ENCODE results near the gene KCNH8. TPM values are rescaled to one million over a fixed set of nuclear protein-coding genes. Genes with fewer than 3 reads are reported as not detected.

The KCNH8 gene
- total RNA-seq, 1 donor, result not detected

- H3K27me3 ChIP-seq (ENCODE audit: insufficient read depth, low read length), result no peaks in the 10 kb centered on the region
- H3K27ac ChIP-seq (ENCODE audit: low read depth, low read length), result no peak overlapping the region
- DNase-seq (ENCODE audit: insufficient read length, low spot score, missing footprints), result no peak
- H2AFZ ChIP-seq (ENCODE audit: low read length), result no peak overlapping the region
- H3K4me3 ChIP-seq (ENCODE audit: insufficient read depth, low read length), result no peak overlapping the region
- peaks cover 5% of the 10 kb centered on the region for H3K9me3 ChIP-seq (ENCODE audit: low read depth, low read length)
- H3K36me3 ChIP-seq (ENCODE audit: insufficient read depth, low read length), result no peaks in the 10 kb centered on the region
- H3K4me2 ChIP-seq (ENCODE audit: insufficient read depth, low read length), result no peak overlapping the region
- no peaks in the 10 kb centered on the region for H3K4me1 ChIP-seq (ENCODE audit: insufficient read depth, low read length)
- H3K79me2 ChIP-seq (ENCODE audit: insufficient read depth, low read length), result no peaks in the 10 kb centered on the region
- TF ChIP-seq, protein P1, sequence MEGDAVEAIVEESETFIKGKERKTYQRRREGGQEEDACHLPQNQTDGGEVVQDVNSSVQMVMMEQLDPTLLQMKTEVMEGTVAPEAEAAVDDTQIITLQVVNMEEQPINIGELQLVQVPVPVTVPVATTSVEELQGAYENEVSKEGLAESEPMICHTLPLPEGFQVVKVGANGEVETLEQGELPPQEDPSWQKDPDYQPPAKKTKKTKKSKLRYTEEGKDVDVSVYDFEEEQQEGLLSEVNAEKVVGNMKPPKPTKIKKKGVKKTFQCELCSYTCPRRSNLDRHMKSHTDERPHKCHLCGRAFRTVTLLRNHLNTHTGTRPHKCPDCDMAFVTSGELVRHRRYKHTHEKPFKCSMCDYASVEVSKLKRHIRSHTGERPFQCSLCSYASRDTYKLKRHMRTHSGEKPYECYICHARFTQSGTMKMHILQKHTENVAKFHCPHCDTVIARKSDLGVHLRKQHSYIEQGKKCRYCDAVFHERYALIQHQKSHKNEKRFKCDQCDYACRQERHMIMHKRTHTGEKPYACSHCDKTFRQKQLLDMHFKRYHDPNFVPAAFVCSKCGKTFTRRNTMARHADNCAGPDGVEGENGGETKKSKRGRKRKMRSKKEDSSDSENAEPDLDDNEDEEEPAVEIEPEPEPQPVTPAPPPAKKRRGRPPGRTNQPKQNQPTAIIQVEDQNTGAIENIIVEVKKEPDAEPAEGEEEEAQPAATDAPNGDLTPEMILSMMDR (IDR thresholded peaks at IDR 0.05; ENCODE audit: extremely low read depth, low read depth, low read length), result no peak
- no peaks in the 10 kb centered on the region for H4K20me1 ChIP-seq (ENCODE audit: insufficient read depth, low read length)
Measured at GRCh38 chr3:19526071-19526470, 377.8 kb downstream of the KCNH8 start.

DNA sequence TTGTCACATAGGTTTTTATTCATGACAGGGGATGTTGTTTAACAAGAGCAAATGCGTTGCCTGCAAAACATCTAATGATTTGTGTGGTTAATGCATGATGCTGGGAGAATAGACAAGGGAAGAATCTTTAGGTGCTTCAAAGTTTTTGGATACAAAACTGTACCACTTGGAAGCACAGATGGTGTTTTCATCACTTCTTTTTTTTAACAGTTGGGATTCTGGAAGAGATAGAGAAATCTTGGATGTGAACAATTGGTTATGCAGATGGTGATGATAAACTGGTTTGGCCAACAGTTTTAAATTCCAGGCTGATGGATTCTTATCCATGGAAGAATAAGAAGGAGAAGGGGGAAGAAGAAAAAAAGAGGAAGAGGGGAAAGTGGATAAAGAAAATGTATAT is 379.4 kb downstream of the KCNH8 start:
- no peaks in the 10 kb centered on the region for H3K79me2 ChIP-seq (ENCODE audit: insufficient read depth, low read length)
- DNase-seq (ENCODE audit: insufficient read length, low spot score, missing footprints), result no peak
- no peaks in the 10 kb centered on the region for H3K4me1 ChIP-seq (ENCODE audit: insufficient read depth, low read length)
- H3K4me3 ChIP-seq (ENCODE audit: insufficient read depth, low read length), result no peak overlapping the region
- H3K27ac ChIP-seq (ENCODE audit: low read depth, low read length), result no peak overlapping the region
- no peak overlapping the region for H2AFZ ChIP-seq (ENCODE audit: low read length)
- TF ChIP-seq, protein P1 (IDR thresholded peaks at IDR 0.05; ENCODE audit: extremely low read depth, low read depth, low read length), result no peak
- peaks cover 3% of the 10 kb centered on the region for H3K9me3 ChIP-seq (ENCODE audit: low read depth, low read length)
- no peaks in the 10 kb centered on the region for H3K27me3 ChIP-seq (ENCODE audit: insufficient read depth, low read length)
- no peaks in the 10 kb centered on the region for H3K36me3 ChIP-seq (ENCODE audit: insufficient read depth, low read length)
- no peaks in the 10 kb centered on the region for H4K20me1 ChIP-seq (ENCODE audit: insufficient read depth, low read length)
- H3K4me2 ChIP-seq (ENCODE audit: insufficient read depth, low read length), result no peak overlapping the region

DNA sequence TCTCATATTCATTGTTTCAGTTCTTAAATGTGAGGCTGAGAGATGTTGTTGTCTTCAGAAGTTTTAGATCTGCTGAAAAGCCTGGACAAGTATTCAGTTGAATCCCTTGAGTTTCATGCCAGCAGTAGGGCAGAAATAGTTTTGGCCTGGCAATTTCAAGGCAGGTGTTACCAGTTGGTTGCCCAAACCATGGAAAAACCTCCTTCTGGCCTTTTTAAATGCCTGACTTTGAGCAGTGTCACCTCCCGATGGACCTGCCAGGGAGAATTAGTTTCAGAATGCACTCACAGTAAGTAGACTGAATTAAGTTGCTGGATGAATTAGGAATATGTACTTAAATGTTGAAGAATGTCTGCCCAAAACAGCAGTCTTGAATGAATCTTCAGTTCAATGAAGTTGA is 383.1 kb downstream of the KCNH8 start:
- Histone ChIP-seq H3K4me3 (ENCODE audit: insufficient read depth, low read length) (no peak overlapping the region), H4K20me1 (ENCODE audit: insufficient read depth, low read length) (no peaks in the 10 kb centered on the region), H2AFZ (ENCODE audit: low read length) (no peak overlapping the region), H3K27me3 (ENCODE audit: insufficient read depth, low read length) (no peaks in the 10 kb centered on the region), H3K4me2 (ENCODE audit: insufficient read depth, low read length) (no peak overlapping the region), H3K9me3 (ENCODE audit: low read depth, low read length) (peaks cover 4% of the 10 kb centered on the region), H3K4me1 (ENCODE audit: insufficient read depth, low read length) (no peaks in the 10 kb centered on the region), H3K27ac (ENCODE audit: low read depth, low read length) (no peak overlapping the region), H3K79me2 (ENCODE audit: insufficient read depth, low read length) (no peaks in the 10 kb centered on the region), H3K36me3 (ENCODE audit: insufficient read depth, low read length) (no peaks in the 10 kb centered on the region)
- no peak for DNase-seq (ENCODE audit: insufficient read length, low spot score, missing footprints)
- TF ChIP-seq, protein P1 (IDR thresholded peaks at IDR 0.05; ENCODE audit: extremely low read depth, low read depth, low read length), result no peak

GRCh38 chr3:19539518-19540392 is 391.4 kb downstream of the KCNH8 start:
- DNase-seq (ENCODE audit: insufficient read length, low spot score, missing footprints), result no peak
- Histone ChIP-seq H3K9me3 (ENCODE audit: low read depth, low read length) (no peaks in the 10 kb centered on the region), H3K27me3 (ENCODE audit: insufficient read depth, low read length) (no peaks in the 10 kb centered on the region), H3K4me1 (ENCODE audit: insufficient read depth, low read length) (no peaks in the 10 kb centered on the region), H2AFZ (ENCODE audit: low read length) (no peak overlapping the region), H3K27ac (ENCODE audit: low read depth, low read length) (no peak overlapping the region), H3K4me2 (ENCODE audit: insufficient read depth, low read length) (no peak overlapping the region), H3K36me3 (ENCODE audit: insufficient read depth, low read length) (no peaks in the 10 kb centered on the region), H3K79me2 (ENCODE audit: insufficient read depth, low read length) (no peaks in the 10 kb centered on the region), H4K20me1 (ENCODE audit: insufficient read depth, low read length) (no peaks in the 10 kb centered on the region), H3K4me3 (ENCODE audit: insufficient read depth, low read length) (no peak overlapping the region)
- TF ChIP-seq, protein P1 (IDR thresholded peaks at IDR 0.05; ENCODE audit: extremely low read depth, low read depth, low read length), result no peak

Measured in osteoblast (primary cell).